HepG2 (cell line): ENCODE measurements around the gene MRE11. TPM values are rescaled to one million over a fixed set of nuclear protein-coding genes. Genes with fewer than 3 reads are reported as not detected.

ENCODE experiments used
- ATM ChIP-seq: fragments of 450-650 bp; IDR thresholded peaks from 2 replicates; pipeline ENCODE4 v1.7.1; 2017; ENCODE audit warnings: mild to moderate bottlenecking, borderline replicate concordance
- HIVEP1 ChIP-seq: sonication (generic); formaldehyde crosslinking; IDR thresholded peaks from 2 replicates; pipeline ENCODE4 v1.4.0; 2020; ENCODE audit warnings: mild to moderate bottlenecking, missing genetic modification reagents
- KAT8 ChIP-seq: IDR thresholded peaks from 2 replicates; pipeline ENCODE4 v1.6.1; 2016; ENCODE audit warnings: missing genetic modification reagents, missing compliant biosample characterization
- MYNN ChIP-seq: sonication (generic); formaldehyde crosslinking; IDR thresholded peaks from 2 replicates; pipeline ENCODE4 v1.4.0; 2020; ENCODE audit warnings: mild to moderate bottlenecking, low read depth, missing genetic modification reagents
- NR2F6 ChIP-seq, 2 experiments: IDR thresholded peaks; 2 replicates each; pipeline ENCODE4 v1.6.1; 2016; ENCODE audit warnings: antibody characterized with exemption in 1 of 2, mild to moderate bottlenecking in 1 of 2
- PAF1 ChIP-seq: IDR thresholded peaks from 2 replicates; pipeline ENCODE4 v1.6.1; 2016; ENCODE audit warnings: missing genetic modification reagents, missing compliant biosample characterization
- PHB2 ChIP-seq: fragments of 450-650 bp; IDR thresholded peaks from 2 replicates; pipeline ENCODE4 v1.6.1; 2018; ENCODE audit not compliant: partially characterized antibody
- PHF20 ChIP-seq: sonication (generic); formaldehyde crosslinking; IDR thresholded peaks from 2 replicates; pipeline ENCODE4 v1.5.0; 2020; ENCODE audit warnings: mild to moderate bottlenecking, missing genetic modification reagents
- RBM39 ChIP-seq: fragments of 200-400 bp; formaldehyde crosslinking; IDR thresholded peaks from one replicate; pipeline ENCODE4 v1.6.1; 2018; ENCODE audit warnings: antibody characterized with exemption, mild to moderate bottlenecking, low read depth, low read length; ENCODE audit not compliant: poor library complexity, severe bottlenecking
- SALL2 ChIP-seq: sonication (generic); formaldehyde crosslinking; IDR thresholded peaks from 2 replicates; pipeline ENCODE4 v1.8.1; 2023; ENCODE audit warnings: mild to moderate bottlenecking, missing genetic modification reagents, inconsistent platforms
- TCF7L2 ChIP-seq: IDR thresholded peaks from 2 replicates; pipeline ENCODE4 v1.6.1; 2011; ENCODE audit warnings: mild to moderate bottlenecking, low read depth, low read length, moderate library complexity
- ZNF136 ChIP-seq: sonication (generic); formaldehyde crosslinking; IDR thresholded peaks from 2 replicates; pipeline ENCODE4 v1.8.1; 2022; ENCODE audit warnings: low read depth, mild to moderate bottlenecking, moderate library complexity, missing genetic modification reagents
- ZNF34 ChIP-seq: sonication (generic); formaldehyde crosslinking; IDR thresholded peaks from 2 replicates; pipeline ENCODE4 v1.4.0; 2020; ENCODE audit warnings: mild to moderate bottlenecking, missing genetic modification reagents, borderline replicate concordance
- ZNF44 ChIP-seq: sonication (generic); formaldehyde crosslinking; IDR thresholded peaks from 2 replicates; pipeline ENCODE4 v1.5.1; 2020; ENCODE audit warnings: mild to moderate bottlenecking, missing genetic modification reagents
- ZNF556 ChIP-seq: sonication (generic); formaldehyde crosslinking; IDR thresholded peaks from 2 replicates; pipeline ENCODE4 v1.4.0; 2020; ENCODE audit warnings: mild to moderate bottlenecking, missing genetic modification reagents, borderline replicate concordance
- ZNF777 ChIP-seq: sonication (generic); formaldehyde crosslinking; IDR thresholded peaks from 2 replicates; pipeline ENCODE4 v1.4.0; 2020; ENCODE audit warnings: missing genetic modification reagents
- polyA plus RNA-seq, 8 experiments: library from polyadenylated mRNA; depleted of rRNA in 3 of 8; stranded (reverse) in 7 of 8; unstranded in 1 of 8; fragments of >200 nt; fragmentation: Illumina TruSeq in 4 of 8; extraction: Trizol in 4 of 8; gene quantifications; 2 replicates each; pipeline versions ENCODE4 v1.2.1 to v1.2.3, GENCODE V29; 2011 to 2016; ENCODE audit warnings: low read depth in 4 of 8, missing spikeins in 1 of 8, mixed read lengths in 1 of 8; ENCODE audit not compliant: insufficient read depth in 1 of 8
- total RNA-seq, 5 experiments: library from RNA; depleted of rRNA; stranded (reverse); fragments of >200 nt; fragmentation: Illumina TruSeq; extraction: Trizol; gene quantifications; 2 replicates each; pipeline ENCODE4 v1.2.3, GENCODE V29; 2016; ENCODE audit warnings: low read depth in 1 of 5
- TF ChIP-seq, protein P1 (sequence below): sonication (generic); formaldehyde crosslinking; IDR thresholded peaks from 2 replicates; pipeline ENCODE4 v1.5.0; 2020; ENCODE audit warnings: mild to moderate bottlenecking, missing genetic modification reagents, moderate library complexity
- TF ChIP-seq, protein P2 (sequence below): IDR thresholded peaks from 2 replicates; pipeline ENCODE4 v1.4.0; 2020; ENCODE audit warnings: mild to moderate bottlenecking, missing genetic modification reagents
- TF ChIP-seq, protein P3 (sequence below): sonication (generic); formaldehyde crosslinking; IDR thresholded peaks from 2 replicates; pipeline ENCODE4 v1.8.1; 2023; ENCODE audit warnings: missing genetic modification reagents, inconsistent platforms, borderline replicate concordance

MRE11 gene
- total and polyA plus RNA-seq, 2 of the 13 experiments (the other 11 are each of a cell fraction or from before 2014, with no cell fraction given), result 7.2 to 37.3 TPM

DNA sequence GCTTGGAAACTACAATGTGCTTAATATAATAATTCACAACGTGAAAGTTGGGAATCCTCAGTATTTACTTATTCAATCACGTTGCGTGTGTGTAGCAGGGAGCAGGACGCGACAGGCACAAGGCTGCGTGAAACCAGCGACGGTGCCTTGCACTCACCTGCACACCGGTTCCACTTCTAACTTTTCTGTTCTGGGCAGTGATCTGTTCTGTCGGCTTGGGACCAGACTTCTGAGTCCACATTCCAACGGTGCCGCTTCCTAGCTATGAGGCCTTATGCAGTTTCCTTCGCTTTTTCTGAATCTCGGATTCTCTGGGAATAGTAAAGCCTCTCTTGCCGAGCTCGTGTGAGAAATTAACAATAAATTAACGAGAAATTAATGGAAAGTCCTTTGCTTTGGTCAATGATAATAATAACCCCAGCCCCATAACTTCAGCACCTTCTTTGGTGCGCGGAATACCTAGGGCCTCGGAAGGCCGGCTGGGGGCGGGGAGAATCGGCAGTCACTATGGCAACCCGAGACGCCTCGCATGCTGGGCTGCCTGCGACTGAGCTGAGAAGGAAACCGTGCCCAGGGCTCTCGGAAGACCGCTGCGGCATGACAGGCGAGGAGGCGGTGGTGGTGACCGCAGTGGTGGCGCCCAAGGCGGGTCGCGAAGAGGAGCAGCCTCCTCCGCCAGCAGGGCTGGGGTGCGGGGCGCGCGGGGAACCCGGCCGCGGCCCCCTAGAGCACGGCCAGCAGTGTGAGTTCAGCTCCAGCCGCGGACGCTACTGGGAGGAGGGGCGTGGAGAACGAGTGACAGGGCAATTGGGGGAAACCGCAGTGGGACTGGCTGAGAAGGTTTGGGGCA, 18.5 kb upstream of the MRE11 start, which contains the start of gene C11orf97 (continued):
- TF ChIP-seq ZNF136 (CRISPR knock-in tag) (no peak), ATM (no peak), ZNF34 (no peak), NR2F6 (IDR thresholded peaks at IDR 0.05) (no peak), NR2F6 (CRISPR knock-in tag; IDR thresholded peaks at IDR 0.05) (no peak), RBM39 (no peak), ZNF777 (0 out of 2 replicates have a peak, but pooled peaks have one; percentile 23), TCF7L2 (no peak), PAF1 (no peak), KAT8 (no peak), MYNN (CRISPR knock-in tag) (no peak), PHB2 (no peak), HIVEP1 (CRISPR knock-in tag) (peak; percentile 59), ZNF44 (no peak), PHF20 (CRISPR knock-in tag) (no peak), SALL2 (no peak), ZNF556 (peak; percentile 59; the same call in 1 of the 2 replicates)
- TF ChIP-seq, protein P1, sequence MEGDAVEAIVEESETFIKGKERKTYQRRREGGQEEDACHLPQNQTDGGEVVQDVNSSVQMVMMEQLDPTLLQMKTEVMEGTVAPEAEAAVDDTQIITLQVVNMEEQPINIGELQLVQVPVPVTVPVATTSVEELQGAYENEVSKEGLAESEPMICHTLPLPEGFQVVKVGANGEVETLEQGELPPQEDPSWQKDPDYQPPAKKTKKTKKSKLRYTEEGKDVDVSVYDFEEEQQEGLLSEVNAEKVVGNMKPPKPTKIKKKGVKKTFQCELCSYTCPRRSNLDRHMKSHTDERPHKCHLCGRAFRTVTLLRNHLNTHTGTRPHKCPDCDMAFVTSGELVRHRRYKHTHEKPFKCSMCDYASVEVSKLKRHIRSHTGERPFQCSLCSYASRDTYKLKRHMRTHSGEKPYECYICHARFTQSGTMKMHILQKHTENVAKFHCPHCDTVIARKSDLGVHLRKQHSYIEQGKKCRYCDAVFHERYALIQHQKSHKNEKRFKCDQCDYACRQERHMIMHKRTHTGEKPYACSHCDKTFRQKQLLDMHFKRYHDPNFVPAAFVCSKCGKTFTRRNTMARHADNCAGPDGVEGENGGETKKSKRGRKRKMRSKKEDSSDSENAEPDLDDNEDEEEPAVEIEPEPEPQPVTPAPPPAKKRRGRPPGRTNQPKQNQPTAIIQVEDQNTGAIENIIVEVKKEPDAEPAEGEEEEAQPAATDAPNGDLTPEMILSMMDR, result peak; percentile 10; the same call in 1 of the 2 replicates
- TF ChIP-seq, protein P2, sequence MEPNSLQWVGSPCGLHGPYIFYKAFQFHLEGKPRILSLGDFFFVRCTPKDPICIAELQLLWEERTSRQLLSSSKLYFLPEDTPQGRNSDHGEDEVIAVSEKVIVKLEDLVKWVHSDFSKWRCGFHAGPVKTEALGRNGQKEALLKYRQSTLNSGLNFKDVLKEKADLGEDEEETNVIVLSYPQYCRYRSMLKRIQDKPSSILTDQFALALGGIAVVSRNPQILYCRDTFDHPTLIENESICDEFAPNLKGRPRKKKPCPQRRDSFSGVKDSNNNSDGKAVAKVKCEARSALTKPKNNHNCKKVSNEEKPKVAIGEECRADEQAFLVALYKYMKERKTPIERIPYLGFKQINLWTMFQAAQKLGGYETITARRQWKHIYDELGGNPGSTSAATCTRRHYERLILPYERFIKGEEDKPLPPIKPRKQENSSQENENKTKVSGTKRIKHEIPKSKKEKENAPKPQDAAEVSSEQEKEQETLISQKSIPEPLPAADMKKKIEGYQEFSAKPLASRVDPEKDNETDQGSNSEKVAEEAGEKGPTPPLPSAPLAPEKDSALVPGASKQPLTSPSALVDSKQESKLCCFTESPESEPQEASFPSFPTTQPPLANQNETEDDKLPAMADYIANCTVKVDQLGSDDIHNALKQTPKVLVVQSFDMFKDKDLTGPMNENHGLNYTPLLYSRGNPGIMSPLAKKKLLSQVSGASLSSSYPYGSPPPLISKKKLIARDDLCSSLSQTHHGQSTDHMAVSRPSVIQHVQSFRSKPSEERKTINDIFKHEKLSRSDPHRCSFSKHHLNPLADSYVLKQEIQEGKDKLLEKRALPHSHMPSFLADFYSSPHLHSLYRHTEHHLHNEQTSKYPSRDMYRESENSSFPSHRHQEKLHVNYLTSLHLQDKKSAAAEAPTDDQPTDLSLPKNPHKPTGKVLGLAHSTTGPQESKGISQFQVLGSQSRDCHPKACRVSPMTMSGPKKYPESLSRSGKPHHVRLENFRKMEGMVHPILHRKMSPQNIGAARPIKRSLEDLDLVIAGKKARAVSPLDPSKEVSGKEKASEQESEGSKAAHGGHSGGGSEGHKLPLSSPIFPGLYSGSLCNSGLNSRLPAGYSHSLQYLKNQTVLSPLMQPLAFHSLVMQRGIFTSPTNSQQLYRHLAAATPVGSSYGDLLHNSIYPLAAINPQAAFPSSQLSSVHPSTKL (CRISPR knock-in tag), result peak; percentile 24; the same call in 1 of the 2 replicates
- TF ChIP-seq, protein P3, sequence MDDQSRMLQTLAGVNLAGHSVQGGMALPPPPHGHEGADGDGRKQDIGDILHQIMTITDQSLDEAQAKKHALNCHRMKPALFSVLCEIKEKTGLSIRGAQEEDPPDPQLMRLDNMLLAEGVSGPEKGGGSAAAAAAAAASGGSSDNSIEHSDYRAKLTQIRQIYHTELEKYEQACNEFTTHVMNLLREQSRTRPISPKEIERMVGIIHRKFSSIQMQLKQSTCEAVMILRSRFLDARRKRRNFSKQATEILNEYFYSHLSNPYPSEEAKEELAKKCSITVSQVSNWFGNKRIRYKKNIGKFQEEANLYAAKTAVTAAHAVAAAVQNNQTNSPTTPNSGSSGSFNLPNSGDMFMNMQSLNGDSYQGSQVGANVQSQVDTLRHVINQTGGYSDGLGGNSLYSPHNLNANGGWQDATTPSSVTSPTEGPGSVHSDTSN (CRISPR knock-in tag), result no peak
